IMR-90 (cell line): ENCODE data around the gene DAB1. TPM values are rescaled to one million over a fixed set of nuclear protein-coding genes. Genes with fewer than 3 reads are reported as not detected.

Experiments
- ATAC-seq: fragments of 200-7000 bp; cut with Tn5 transposase; 2 replicates; pipeline ENCODE4 v1.9.1; 2020; ENCODE audit warnings: low read depth, mild to moderate bottlenecking, moderate library complexity
- BruUV-seq: library from RNA; stranded (reverse); fragments of 400-500 nt; replicated peaks from 2 replicates; lab custom pipeline; 2021; lab: Mats Ljungman, UMichigan
- CTCF ChIA-PET: fragments of 300-600 bp; formaldehyde crosslinking; extraction: SDS; loops from one replicate; lab custom pipeline; 2021; ENCODE audit warnings: antibody characterized with exemption; lab: Yijun Ruan, JAX
- POLR2A ChIA-PET: fragments of 300-600 bp; sonication (Branson Sonifier 250); formaldehyde crosslinking; loops from one replicate; lab custom pipeline; 2022; ENCODE audit warnings: antibody characterized with exemption; ENCODE audit not compliant: unreplicated experiment; lab: Charles Lee
- DNase-seq: peaks from one replicate; pipeline ENCODE4 v3.0.0; 2013
- H2AFZ ChIP-seq: replicated peaks from 2 replicates; pipeline ENCODE3; 2013; ENCODE audit warnings: low read length, mild to moderate bottlenecking; ENCODE audit not compliant: poor library complexity
- H2AK5ac ChIP-seq: 2 replicates; pipeline ENCODE4 v1.6.1; 2013; ENCODE audit warnings: low read depth, low read length, inconsistent platforms
- H2AK9ac ChIP-seq: replicated peaks from 2 replicates; pipeline ENCODE3; 2013; ENCODE audit warnings: mild to moderate bottlenecking, low read depth, low read length, moderate library complexity; ENCODE audit not compliant: poor library complexity
- H2BK120ac ChIP-seq: 2 replicates; pipeline ENCODE4 v1.6.1; 2013; ENCODE audit warnings: low read depth, low read length, inconsistent platforms
- H2BK15ac ChIP-seq: 3 replicates; pipeline ENCODE4 v1.6.1; 2013; ENCODE audit warnings: low read depth, low read length, inconsistent platforms
- H2BK20ac ChIP-seq: 2 replicates; pipeline ENCODE4 v1.6.1; 2013; ENCODE audit warnings: low read depth, mild to moderate bottlenecking, inconsistent platforms, low read length, moderate library complexity
- H2BK5ac ChIP-seq: 2 replicates; pipeline ENCODE4 v1.6.1; 2013; ENCODE audit warnings: mild to moderate bottlenecking, low read depth, low read length, inconsistent platforms; ENCODE audit not compliant: poor library complexity, severe bottlenecking
- H3K14ac ChIP-seq: replicated peaks from 2 replicates; pipeline ENCODE4 v1.6.1; 2013; ENCODE audit warnings: low read depth, low read length, inconsistent platforms
- H3K18ac ChIP-seq: 2 replicates; pipeline ENCODE4 v1.6.1; 2013; ENCODE audit warnings: low read depth, low read length, control low read depth
- H3K23ac ChIP-seq: 2 replicates; pipeline ENCODE4 v1.6.1; 2013; ENCODE audit warnings: low read depth, low read length, inconsistent platforms
- H3K27ac ChIP-seq: 2 replicates; pipeline ENCODE4 v1.5.1; 2013; ENCODE audit warnings: mild to moderate bottlenecking, control low read depth, low read length; ENCODE audit not compliant: insufficient read depth
- H3K27me3 ChIP-seq: 2 replicates; pipeline ENCODE4 v1.6.1; 2013; ENCODE audit warnings: low read length; ENCODE audit not compliant: control insufficient read depth, insufficient read depth
- H3K36me3 ChIP-seq: 2 replicates; pipeline ENCODE4 v1.6.1; 2013; ENCODE audit warnings: low read length, mixed read lengths; ENCODE audit not compliant: control insufficient read depth, insufficient read depth
- H3K4ac ChIP-seq: 2 replicates; pipeline ENCODE4 v1.6.1; 2013; ENCODE audit warnings: low read depth, low read length, inconsistent platforms
- H3K4me1 ChIP-seq: 2 replicates; pipeline ENCODE4 v1.6.1; 2013; ENCODE audit warnings: low read length, mixed read lengths; ENCODE audit not compliant: control insufficient read depth, insufficient read depth
- H3K4me2 ChIP-seq: 2 replicates; pipeline ENCODE4 v1.6.1; 2013; ENCODE audit warnings: low read depth, mild to moderate bottlenecking, control low read depth, low read length, moderate library complexity
- H3K4me3 ChIP-seq: 2 replicates; pipeline ENCODE4 v1.5.1; 2013; ENCODE audit warnings: low read depth, mild to moderate bottlenecking, control low read depth, low read length, moderate library complexity; ENCODE audit not compliant: insufficient read depth
- H3K56ac ChIP-seq: 2 replicates; pipeline ENCODE4 v1.6.1; 2013; ENCODE audit warnings: low read length, inconsistent platforms; ENCODE audit not compliant: insufficient read depth; ENCODE audit errors: extremely low read depth
- H3K79me1 ChIP-seq, 2 experiments: 2 replicates each; pipeline ENCODE4 v1.6.1; 2013; ENCODE audit warnings: low read length in 2 of 2, inconsistent platforms in 1 of 2, low read depth in 1 of 2
- H3K9ac ChIP-seq: 2 replicates; pipeline ENCODE4 v1.6.1; 2013; ENCODE audit warnings: low read depth, low read length, control low read depth
- H3K9me1 ChIP-seq: 2 replicates; pipeline ENCODE4 v1.6.1; 2013; ENCODE audit warnings: low read length, inconsistent platforms; ENCODE audit not compliant: insufficient read depth
- H3K9me3 ChIP-seq: 2 replicates; pipeline ENCODE4 v1.6.1; 2013; ENCODE audit warnings: low read length; ENCODE audit not compliant: control insufficient read depth, insufficient read depth
- H4K20me1 ChIP-seq: 2 replicates; pipeline ENCODE4 v1.6.1; 2013; ENCODE audit warnings: low read length, inconsistent platforms; ENCODE audit not compliant: insufficient read depth
- H4K5ac ChIP-seq: 2 replicates; pipeline ENCODE4 v1.6.1; 2013; ENCODE audit warnings: mild to moderate bottlenecking, low read depth, low read length, control low read depth
- H4K8ac ChIP-seq, 2 experiments: 2 replicates each; pipeline ENCODE4 v1.6.1; 2013; ENCODE audit warnings: low read depth in 2 of 2, low read length in 2 of 2, control low read depth in 1 of 2, inconsistent platforms in 1 of 2
- H4K91ac ChIP-seq: 2 replicates; pipeline ENCODE4 v1.6.1; 2013; ENCODE audit warnings: low read depth, low read length, inconsistent platforms; ENCODE audit not compliant: insufficient read depth
- BHLHE40 ChIP-seq: fragments of 150-350 bp; IDR thresholded peaks from 2 replicates; pipeline ENCODE4 v1.6.1; 2016; ENCODE audit warnings: mild to moderate bottlenecking, low read depth, low read length
- CEBPB ChIP-seq: IDR thresholded peaks from 2 replicates; pipeline ENCODE4 v1.6.1; 2012; ENCODE audit warnings: low read depth, low read length, improper control_type of control experiment
- CHD1 ChIP-seq: IDR thresholded peaks from 2 replicates; pipeline ENCODE4 v1.6.1; 2012; ENCODE audit warnings: low read depth, low read length, improper control_type of control experiment
- CTCF ChIP-seq: conservative IDR thresholded peaks from 2 replicates; pipeline ENCODE4 v1.5.1; 2012; ENCODE audit warnings: mild to moderate bottlenecking, low read depth, low read length, improper control_type of control experiment
- ELK1 ChIP-seq: fragments of 150-350 bp; IDR thresholded peaks from 2 replicates; pipeline ENCODE4 v1.6.1; 2016; ENCODE audit warnings: low read depth, mild to moderate bottlenecking, low read length, moderate library complexity, borderline replicate concordance
- FOS ChIP-seq: fragments of 150-350 bp; IDR thresholded peaks from 2 replicates; pipeline ENCODE4 v1.6.1; 2016; ENCODE audit warnings: low read depth, low read length
- MAFK ChIP-seq: IDR thresholded peaks from 2 replicates; pipeline ENCODE4 v1.6.1; 2012; ENCODE audit warnings: low read depth, low read length, improper control_type of control experiment
- MAZ ChIP-seq: IDR thresholded peaks from 2 replicates; pipeline ENCODE4 v1.6.1; 2012; ENCODE audit warnings: low read depth, mild to moderate bottlenecking, low read length, improper control_type of control experiment, moderate library complexity, borderline replicate concordance
- MXI1 ChIP-seq: IDR thresholded peaks from 2 replicates; pipeline ENCODE4 v1.6.1; 2012; ENCODE audit warnings: low read depth, mild to moderate bottlenecking, low read length, moderate library complexity, borderline replicate concordance
- NFE2L2 ChIP-seq: fragments of 150-350 bp; IDR thresholded peaks from 2 replicates; pipeline ENCODE4 v1.6.1; 2016; ENCODE audit warnings: low read depth, mild to moderate bottlenecking, low read length
- POLR2A ChIP-seq: IDR thresholded peaks from 2 replicates; pipeline ENCODE4 v1.6.1; 2012; ENCODE audit warnings: mild to moderate bottlenecking, low read depth, low read length
- RAD21 ChIP-seq: IDR thresholded peaks from 2 replicates; pipeline ENCODE4 v1.6.1; 2012; ENCODE audit warnings: low read length, improper control_type of control experiment
- RCOR1 ChIP-seq: IDR thresholded peaks from 2 replicates; pipeline ENCODE4 v1.6.1; 2012; ENCODE audit warnings: mild to moderate bottlenecking, low read length, improper control_type of control experiment; ENCODE audit not compliant: insufficient replicate concordance
- RFX5 ChIP-seq: IDR thresholded peaks from 2 replicates; pipeline ENCODE4 v1.8.0; 2012; ENCODE audit warnings: low read depth, mild to moderate bottlenecking, low read length, moderate library complexity
- SMC3 ChIP-seq: fragments of 150-350 bp; IDR thresholded peaks from 2 replicates; pipeline ENCODE4 v1.6.1; 2016; ENCODE audit warnings: low read depth, mild to moderate bottlenecking, antibody characterized with exemption, low read length, moderate library complexity
- USF2 ChIP-seq: fragments of 150-350 bp; IDR thresholded peaks from 2 replicates; pipeline ENCODE4 v1.6.1; 2017; ENCODE audit warnings: mild to moderate bottlenecking, antibody characterized with exemption, low read length, low read depth
- WGBS, 2 experiments: methylation state at CpG; one replicate each; pipeline versions ENCODE4 v1.1.5 to v1.1.7; 2013; ENCODE audit warnings: missing lambda C conversion rate in 2 of 2; ENCODE audit not compliant: insufficient read length in 1 of 2; ENCODE audit errors: extremely low coverage in 2 of 2; 5-methylcytosine and 5-hydroxymethylcytosine counted together
- dilution Hi-C: fragments of 300-500 bp; cut with HindIII; formaldehyde crosslinking; loops from one replicate; pipeline ENCODE4 v1.14.3; 2018; ENCODE audit warnings: low sequenced_read_pairs; ENCODE audit not compliant: unreplicated experiment
- in situ Hi-C: fragments of 300-500 bp; cut with MboI; formaldehyde crosslinking; loops from 3 replicates; pipeline ENCODE4 v1.14.3; 2019; ENCODE audit warnings: low sequenced_read_pairs, inconsistent platforms, mixed read lengths
- intact Hi-C: fragments of 100-400 bp; cut with micrococcal nuclease; formaldehyde crosslinking; loops from 2 replicates; pipeline ENCODE4 v1.10.0; 2022
- polyA plus RNA-seq, 3 experiments: library from polyadenylated mRNA; depleted of rRNA; stranded (reverse); fragments of >200 nt; gene quantifications; 2 replicates each; pipeline ENCODE4 v1.2.3, GENCODE V29; 2012; ENCODE audit warnings: low replicate concordance in 1 of 3
- total RNA-seq: library from RNA; depleted of rRNA; stranded (reverse); fragments of >200 nt; gene quantifications from 2 replicates; pipeline ENCODE4 v1.2.3, GENCODE V29; 2012

Gene DAB1
- total and polyA plus RNA-seq, 2 of the 4 experiments (the other 2 are of a cell fraction) = 0.18 to 0.41 TPM

- no TSS peak for BruUV-seq
- Histone ChIP-seq H3K9me3 (no peaks in the 10 kb centered on the region), H4K5ac (no peak overlapping the region), H2AK5ac (no peak overlapping the region), H4K8ac (no peak overlapping the region), H3K9ac (no peak overlapping the region), H3K4me3 (no peak overlapping the region), H3K4me1 (no peaks in the 10 kb centered on the region), H3K56ac (no peak overlapping the region), H3K79me1 (no peaks in the 10 kb centered on the region), H3K23ac (no peak overlapping the region), H3K36me3 (no peaks in the 10 kb centered on the region), H3K4me2 (no peak overlapping the region), H2BK120ac (no peak overlapping the region), H3K14ac (no peak overlapping the region), H3K9me1 (no peaks in the 10 kb centered on the region), H3K4ac (no peak overlapping the region), H4K20me1 (no peaks in the 10 kb centered on the region), H2BK20ac (no peak overlapping the region), H2BK5ac (no peak overlapping the region), H2BK15ac (no peak overlapping the region), H3K18ac (no peak overlapping the region), H3K27me3 (no peaks in the 10 kb centered on the region), H3K27ac (no peak overlapping the region), H4K91ac (no peak overlapping the region), H2AFZ (no peak overlapping the region), H2AK9ac (no peak overlapping the region)
- in situ Hi-C loops = no loop called here
- WGBS, 2 experiments = 27% methylated on average over 2 of the region's 8 CpGs; no CpG with 5 or more reads in 1 of the 2 experiments
- no peak for DNase-seq
- intact Hi-C loops = no loop called here
- dilution Hi-C loops = no loop called here
- POLR2A ChIA-PET = no interaction called here
- no peak for TF ChIP-seq MAFK
- TF ChIP-seq CHD1 = no peak
- TF ChIP-seq RFX5 = no peak
- TF ChIP-seq BHLHE40 = no peak
- no peak for TF ChIP-seq CEBPB
- TF ChIP-seq FOS = no peak
- no peak for TF ChIP-seq MAZ
- no peak for TF ChIP-seq MXI1
- TF ChIP-seq ELK1 = no peak
- TF ChIP-seq RAD21 = no peak
- TF ChIP-seq USF2 = no peak
- TF ChIP-seq SMC3 = no peak
- TF ChIP-seq POLR2A = no peak
- no peak for TF ChIP-seq NFE2L2
- TF ChIP-seq RCOR1 = no peak
- TF ChIP-seq CTCF = no peak
- ATAC-seq = no peak
- CTCF ChIA-PET = no interaction called here
Measured at GRCh38 chr1:57157818-57158603, 265.8 kb downstream of the DAB1 start.
